Measurements from ENCODE around the gene KLK6.

The KLK6 gene

DNA sequence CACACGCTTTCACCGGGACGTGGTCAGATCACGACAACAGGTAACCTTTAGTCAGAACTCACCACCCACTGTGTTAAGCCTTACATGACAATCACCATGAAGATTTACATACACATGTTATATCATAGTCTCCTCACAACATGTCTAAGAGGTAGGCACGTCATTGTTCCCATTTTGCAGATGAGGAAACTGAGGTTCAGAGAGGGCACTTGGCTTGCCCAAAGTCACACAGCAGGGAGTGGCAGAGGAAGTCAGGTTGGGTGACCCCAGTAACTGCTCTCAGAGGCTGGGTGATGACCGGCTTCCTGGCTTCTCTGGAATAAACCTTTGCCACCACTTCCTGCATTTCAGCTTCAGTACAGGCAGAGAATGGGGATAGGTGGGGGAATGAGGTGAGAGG is 44.9 kb upstream of the KLK6 start:
- Histone ChIP-seq H3K9me3 (ENCODE audit: severe bottlenecking) (no peaks in the 10 kb centered on the region), H3K36me3 (ENCODE audit: low read depth) (no peaks in the 10 kb centered on the region), H3K27me3 (ENCODE audit: insufficient read depth, poor library complexity, severe bottlenecking) (peaks cover 22% of the 10 kb centered on the region), H3K4me1 (ENCODE audit: insufficient read depth, poor library complexity, severe bottlenecking) (peaks cover 17% of the 10 kb centered on the region), H3K27ac (ENCODE audit: poor library complexity, severe bottlenecking) (no peak overlapping the region), H3K4me3 (ENCODE audit: severe bottlenecking) (no peak overlapping the region)
- no peak for ATAC-seq (ENCODE audit: low read depth)
- no peak for TF ChIP-seq CTCF (IDR thresholded peaks at IDR 0.05; ENCODE audit: poor library complexity, severe bottlenecking)
- DNase-seq (ENCODE audit: low spot score) = no peak

DNA sequence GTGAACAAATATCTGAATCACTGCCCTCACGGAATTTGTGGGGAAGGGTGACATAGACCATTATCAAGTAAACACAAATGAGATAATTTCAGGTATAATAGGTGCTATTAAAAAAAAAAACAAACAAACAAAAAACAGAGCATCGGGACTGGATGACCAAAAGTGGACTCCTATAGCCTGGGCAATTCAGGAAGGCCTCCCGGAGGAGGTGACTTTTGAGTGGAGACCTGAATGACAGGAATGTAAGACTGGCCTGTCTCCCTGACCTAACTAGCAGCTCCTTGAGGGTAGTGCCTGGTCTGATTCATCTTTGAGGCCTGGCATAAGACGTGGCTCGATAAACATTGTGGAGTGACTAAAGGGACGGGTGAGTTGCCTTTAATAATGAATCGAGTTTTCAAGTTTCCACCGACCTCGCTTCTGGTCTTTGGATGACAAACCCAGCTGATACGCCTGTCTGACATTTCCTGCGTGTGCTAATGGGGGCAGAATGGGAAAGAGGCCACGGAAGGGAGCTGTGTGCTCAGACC is 43.3 kb upstream of the KLK6 start:
- DNase-seq (ENCODE audit: low spot score) (no peak), ATAC-seq (ENCODE audit: low read depth) (no peak)
- no peak overlapping the region for H3K4me3 ChIP-seq (ENCODE audit: severe bottlenecking)
- TF ChIP-seq CTCF (IDR thresholded peaks at IDR 0.05; ENCODE audit: poor library complexity, severe bottlenecking) = no peak
- peaks cover 10% of the 10 kb centered on the region for H3K27me3 ChIP-seq (ENCODE audit: insufficient read depth, poor library complexity, severe bottlenecking)
- H3K9me3 ChIP-seq (ENCODE audit: severe bottlenecking) = no peaks in the 10 kb centered on the region
- no peak overlapping the region for H3K27ac ChIP-seq (ENCODE audit: poor library complexity, severe bottlenecking)
- no peaks in the 10 kb centered on the region for H3K36me3 ChIP-seq (ENCODE audit: low read depth)
- peaks cover 17% of the 10 kb centered on the region for H3K4me1 ChIP-seq (ENCODE audit: insufficient read depth, poor library complexity, severe bottlenecking)

DNA sequence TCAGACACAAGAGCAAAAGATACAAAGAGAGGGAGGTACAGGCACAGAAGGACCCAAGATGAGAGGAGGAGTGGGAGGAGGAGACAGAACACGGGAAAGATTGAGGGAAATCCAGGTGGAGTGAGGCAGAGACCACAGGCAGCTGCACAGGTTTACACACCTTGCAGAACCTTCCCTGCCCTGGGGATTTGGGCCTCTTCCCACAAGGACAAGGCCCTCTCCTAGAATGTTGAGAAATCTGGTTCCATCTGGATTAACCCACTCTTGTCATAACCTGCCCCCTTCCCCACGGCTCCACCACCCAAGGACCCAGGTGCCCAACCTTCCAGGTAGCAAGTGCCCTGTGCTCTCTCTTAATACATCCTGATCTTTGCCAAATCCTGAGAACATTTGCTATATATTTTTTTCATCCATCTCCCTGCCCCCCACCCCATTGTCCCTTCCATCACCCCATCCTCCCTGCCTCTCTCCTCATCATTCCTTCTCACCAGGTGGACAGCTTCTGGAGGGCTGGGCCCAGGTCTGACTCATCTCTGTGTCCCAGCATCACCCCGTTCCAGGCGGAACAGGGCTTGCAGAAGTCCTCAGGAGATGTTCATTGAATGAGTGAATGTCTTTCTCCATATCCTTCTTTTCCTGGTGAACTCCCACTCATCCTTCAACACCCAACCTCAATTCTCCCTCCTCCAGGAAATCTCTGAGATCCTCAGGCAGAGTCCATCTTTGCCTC is 40.8 kb upstream of the KLK6 start:
- Histone ChIP-seq H3K27me3 (ENCODE audit: insufficient read depth, poor library complexity, severe bottlenecking) (no peaks in the 10 kb centered on the region), H3K9me3 (ENCODE audit: severe bottlenecking) (no peaks in the 10 kb centered on the region), H3K36me3 (ENCODE audit: low read depth) (no peaks in the 10 kb centered on the region), H3K4me1 (ENCODE audit: insufficient read depth, poor library complexity, severe bottlenecking) (peaks cover 17% of the 10 kb centered on the region), H3K4me3 (ENCODE audit: severe bottlenecking) (no peak overlapping the region), H3K27ac (ENCODE audit: poor library complexity, severe bottlenecking) (peak overlapping the region; percentile 45)
- DNase-seq (ENCODE audit: low spot score) = no peak
- TF ChIP-seq CTCF (IDR thresholded peaks at IDR 0.05; ENCODE audit: poor library complexity, severe bottlenecking) = no peak
- peak; percentile 84 for ATAC-seq (ENCODE audit: low read depth)

DNA sequence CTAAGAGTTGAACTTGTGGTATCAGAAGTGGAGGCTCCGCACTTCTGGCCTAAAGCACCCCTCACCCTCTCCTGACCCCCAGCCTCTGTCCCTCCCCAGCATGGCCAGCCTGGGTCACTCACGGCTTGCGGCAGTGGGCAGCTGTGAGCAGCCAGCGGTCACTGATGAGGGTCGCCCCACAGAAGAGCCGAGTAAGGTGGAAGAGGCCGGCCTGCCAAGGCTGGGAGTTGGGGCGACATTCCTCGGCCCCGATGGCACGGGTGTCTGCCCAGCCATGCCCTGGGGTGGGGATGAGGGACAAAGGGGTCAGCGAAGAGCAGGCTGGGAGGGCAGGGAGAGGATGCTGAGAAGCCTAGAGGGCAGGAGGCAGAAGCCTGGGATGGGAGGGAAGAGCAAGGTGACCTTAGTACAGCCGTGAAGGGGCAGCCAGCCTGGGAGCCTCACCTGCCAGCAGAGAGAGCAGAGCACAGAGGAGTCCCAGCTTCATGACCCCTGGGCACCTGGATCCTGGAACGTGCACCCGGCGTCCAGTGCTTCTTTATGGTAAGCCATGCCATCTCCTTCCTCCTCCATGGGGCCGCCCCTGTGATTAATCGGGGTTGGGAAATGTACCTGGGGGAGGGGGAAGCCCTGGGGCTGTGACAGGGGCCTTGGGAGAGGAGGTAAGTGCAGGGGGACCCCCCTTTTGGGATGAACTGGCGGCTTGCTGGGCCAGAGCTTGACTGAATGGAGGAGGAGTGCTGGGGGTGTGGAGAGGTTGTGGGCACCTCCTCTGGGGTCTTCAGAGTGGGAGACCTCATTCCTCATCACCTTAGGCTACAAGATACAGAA is 39.9 kb upstream of the KLK6 start:
- DNase-seq (ENCODE audit: low spot score) (no peak), ATAC-seq (ENCODE audit: low read depth) (no peak)
- TF ChIP-seq CTCF (IDR thresholded peaks at IDR 0.05; ENCODE audit: poor library complexity, severe bottlenecking) = no peak
- Histone ChIP-seq H3K36me3 (ENCODE audit: low read depth) (no peaks in the 10 kb centered on the region), H3K27ac (ENCODE audit: poor library complexity, severe bottlenecking) (peak overlapping the region; percentile 45), H3K9me3 (ENCODE audit: severe bottlenecking) (no peaks in the 10 kb centered on the region), H3K4me3 (ENCODE audit: severe bottlenecking) (no peak overlapping the region), H3K4me1 (ENCODE audit: insufficient read depth, poor library complexity, severe bottlenecking) (peaks cover 17% of the 10 kb centered on the region), H3K27me3 (ENCODE audit: insufficient read depth, poor library complexity, severe bottlenecking) (no peaks in the 10 kb centered on the region)

All from RWPE2 (cell line).